Measurements from ENCODE around the gene CLMN. TPM values are rescaled to one million over a fixed set of nuclear protein-coding genes. Genes with fewer than 3 reads are reported as not detected.

Gene CLMN
- total and polyA plus RNA-seq, 2 of the 13 experiments (the other 11 are each of a cell fraction or from before 2014, with no cell fraction given) = 15.1 to 16.7 TPM

DNA sequence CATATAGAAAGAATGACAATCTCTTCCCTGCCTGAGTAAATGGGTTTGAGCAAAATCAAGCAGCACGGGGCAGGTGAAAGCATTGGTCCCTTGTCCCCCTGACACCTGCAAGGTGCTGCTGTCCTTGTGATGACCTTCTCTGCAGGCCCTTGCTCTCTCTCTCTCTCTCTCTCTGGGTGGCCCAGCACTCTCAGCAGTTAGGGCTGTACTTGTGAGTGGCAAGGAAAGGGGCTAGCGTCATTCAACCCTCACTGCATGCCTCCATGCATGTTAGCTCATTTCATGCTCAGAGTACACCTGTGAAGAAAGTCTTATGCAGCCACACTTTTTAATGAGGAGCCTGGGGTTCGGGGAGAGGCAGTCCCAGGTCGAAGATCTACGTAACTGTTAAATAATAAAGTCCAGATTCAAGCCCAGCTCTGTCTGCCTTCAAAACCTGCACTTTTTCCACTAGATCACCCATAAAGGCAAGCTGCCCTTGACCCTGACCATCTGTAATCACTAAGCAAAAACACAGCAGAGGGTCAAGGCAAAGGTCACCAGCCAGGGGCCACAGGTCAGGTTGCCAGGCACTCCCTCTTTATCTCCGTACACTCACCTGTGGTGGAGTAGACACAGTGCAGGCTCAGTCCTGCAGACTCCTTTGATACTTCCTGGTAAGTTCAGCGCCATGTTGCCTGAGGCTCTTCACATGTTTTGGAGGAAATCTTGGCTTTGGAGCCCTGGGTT, 44.9 kb upstream of the CLMN start (continued):
- TF ChIP-seq, protein P1, sequence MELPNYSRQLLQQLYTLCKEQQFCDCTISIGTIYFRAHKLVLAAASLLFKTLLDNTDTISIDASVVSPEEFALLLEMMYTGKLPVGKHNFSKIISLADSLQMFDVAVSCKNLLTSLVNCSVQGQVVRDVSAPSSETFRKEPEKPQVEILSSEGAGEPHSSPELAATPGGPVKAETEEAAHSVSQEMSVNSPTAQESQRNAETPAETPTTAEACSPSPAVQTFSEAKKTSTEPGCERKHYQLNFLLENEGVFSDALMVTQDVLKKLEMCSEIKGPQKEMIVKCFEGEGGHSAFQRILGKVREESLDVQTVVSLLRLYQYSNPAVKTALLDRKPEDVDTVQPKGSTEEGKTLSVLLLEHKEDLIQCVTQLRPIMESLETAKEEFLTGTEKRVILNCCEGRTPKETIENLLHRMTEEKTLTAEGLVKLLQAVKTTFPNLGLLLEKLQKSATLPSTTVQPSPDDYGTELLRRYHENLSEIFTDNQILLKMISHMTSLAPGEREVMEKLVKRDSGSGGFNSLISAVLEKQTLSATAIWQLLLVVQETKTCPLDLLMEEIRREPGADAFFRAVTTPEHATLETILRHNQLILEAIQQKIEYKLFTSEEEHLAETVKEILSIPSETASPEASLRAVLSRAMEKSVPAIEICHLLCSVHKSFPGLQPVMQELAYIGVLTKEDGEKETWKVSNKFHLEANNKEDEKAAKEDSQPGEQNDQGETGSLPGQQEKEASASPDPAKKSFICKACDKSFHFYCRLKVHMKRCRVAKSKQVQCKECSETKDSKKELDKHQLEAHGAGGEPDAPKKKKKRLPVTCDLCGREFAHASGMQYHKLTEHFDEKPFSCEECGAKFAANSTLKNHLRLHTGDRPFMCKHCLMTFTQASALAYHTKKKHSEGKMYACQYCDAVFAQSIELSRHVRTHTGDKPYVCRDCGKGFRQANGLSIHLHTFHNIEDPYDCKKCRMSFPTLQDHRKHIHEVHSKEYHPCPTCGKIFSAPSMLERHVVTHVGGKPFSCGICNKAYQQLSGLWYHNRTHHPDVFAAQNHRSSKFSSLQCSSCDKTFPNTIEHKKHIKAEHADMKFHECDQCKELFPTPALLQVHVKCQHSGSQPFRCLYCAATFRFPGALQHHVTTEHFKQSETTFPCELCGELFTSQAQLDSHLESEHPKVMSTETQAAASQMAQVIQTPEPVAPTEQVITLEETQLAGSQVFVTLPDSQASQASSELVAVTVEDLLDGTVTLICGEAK (IDR thresholded peaks at IDR 0.05) = no peak
- TF ChIP-seq, protein P1 (CRISPR knock-in tag; IDR thresholded peaks at IDR 0.05) = peak; percentile 24; the same call in 1 of the 2 replicates
- TF ChIP-seq ATRX (CRISPR knock-in tag; IDR thresholded peaks at IDR 0.05; ENCODE audit: borderline replicate concordance) (no peak), PAXIP1 (CRISPR knock-in tag; conservative IDR thresholded peaks at IDR 0.05) (peak; percentile 77), GATAD2A (CRISPR knock-in tag; IDR thresholded peaks at IDR 0.05) (peak; percentile 46; the same call in 1 of the 2 replicates), RXRB (CRISPR knock-in tag; IDR thresholded peaks at IDR 0.05; ENCODE audit: borderline replicate concordance) (peak; percentile 86), SATB2 (CRISPR knock-in tag; IDR thresholded peaks at IDR 0.05) (no peak), THAP11 (CRISPR knock-in tag; IDR thresholded peaks at IDR 0.05) (0 out of 2 replicates have a peak, but pooled peaks have one; percentile 34), ZNF431 (CRISPR knock-in tag; IDR thresholded peaks at IDR 0.05; ENCODE audit: borderline replicate concordance, low read depth) (0 out of 2 replicates have a peak, but pooled peaks have one; percentile 32), AHDC1 (CRISPR knock-in tag; IDR thresholded peaks at IDR 0.05; ENCODE audit: borderline replicate concordance) (peak; percentile 34; the same call in 1 of the 2 replicates)

Data from HepG2 (cell line).